NCI-H446 treated with DMSO at 0.1 percent for 48 hours (cell line): ENCODE results near the gene CFAP92.

Source experiments
- DNase-seq: peaks from one replicate; lab custom pipeline; 2025; lab: John Stamatoyannopoulos, UW

CFAP92 gene

GRCh38 chr3:129026728-129027543, 33.1 kb upstream of the CFAP92 start:
- peak; percentile 43 for DNase-seq

- no peak for DNase-seq
Observed at GRCh38 chr3:129025691-129026435, 32.0 kb upstream of the CFAP92 start.

GRCh38 chr3:129025108-129025507, 31.2 kb upstream of the CFAP92 start:
- no peak for DNase-seq

GRCh38 chr3:129023909-129024308, 30.0 kb upstream of the CFAP92 start:
- DNase-seq = no peak

GRCh38 chr3:129023008-129023358, 29.1 kb upstream of the CFAP92 start:
- DNase-seq = no peak

GRCh38 chr3:129022114-129023007, 28.5 kb upstream of the CFAP92 start:
- DNase-seq = no peak

GRCh38 chr3:129021140-129021551, 27.3 kb upstream of the CFAP92 start:
- no peak for DNase-seq

- no peak for DNase-seq
Observed at GRCh38 chr3:129020691-129021090, 26.8 kb upstream of the CFAP92 start.

GRCh38 chr3:129019266-129019665, 25.4 kb upstream of the CFAP92 start:
- no peak for DNase-seq

- no peak for DNase-seq
Observed at GRCh38 chr3:129018751-129019150, 24.9 kb upstream of the CFAP92 start.

GRCh38 chr3:129018271-129018670, 24.4 kb upstream of the CFAP92 start:
- DNase-seq = no peak

- no peak for DNase-seq
Observed at GRCh38 chr3:129017484-129017899, 23.6 kb upstream of the CFAP92 start.

- DNase-seq = no peak
Observed at GRCh38 chr3:129016720-129017483, 23.0 kb upstream of the CFAP92 start.

GRCh38 chr3:129016356-129016719, 22.5 kb upstream of the CFAP92 start:
- DNase-seq = no peak

- DNase-seq = no peak
Observed at GRCh38 chr3:129015388-129016105, 21.7 kb upstream of the CFAP92 start.

GRCh38 chr3:129014793-129015345, 21.0 kb upstream of the CFAP92 start:
- DNase-seq = no peak

GRCh38 chr3:129014148-129014547, 20.3 kb upstream of the CFAP92 start:
- no peak for DNase-seq

- DNase-seq = no peak
Observed at GRCh38 chr3:129013491-129013891, 19.6 kb upstream of the CFAP92 start.

GRCh38 chr3:129010310-129010956, 16.6 kb upstream of the CFAP92 start:
- no peak for DNase-seq

- DNase-seq = no peak
Observed at GRCh38 chr3:129009266-129009665, 15.4 kb upstream of the CFAP92 start.
